RWPE1 (cell line): ENCODE measurements around the gene HELQ.
"Not testable (repeated sequence)": the region's sequence is repeated elsewhere in the genome, so short reads cannot be mapped to it uniquely, and the experiment has no call there.

ENCODE experiments used
- CTCF ChIA-PET: fragments of 350-600 bp; sonication (Branson Sonifier 250); formaldehyde crosslinking; extraction: SDS; loops from one replicate; lab custom pipeline; 2021; lab: Yijun Ruan, JAX
- POLR2A ChIA-PET: fragments of 400-600 bp; formaldehyde crosslinking; extraction: SDS; loops from one replicate; lab custom pipeline; 2020; ENCODE audit warnings: antibody characterized with exemption; ENCODE audit not compliant: low non-redundant PET; lab: Yijun Ruan, JAX
- DNase-seq: peaks from one replicate; pipeline ENCODE4 v3.0.0; 2012; ENCODE audit warnings: low spot score
- H3K27ac ChIP-seq: fragments of 450-650 bp; 2 replicates; pipeline ENCODE4 v1.5.1; 2017
- CTCF ChIP-seq: fragments of 450-650 bp; conservative IDR thresholded peaks from 2 replicates; pipeline ENCODE4 v1.5.1; 2017; ENCODE audit warnings: low read depth, mild to moderate bottlenecking

The HELQ gene

DNA sequence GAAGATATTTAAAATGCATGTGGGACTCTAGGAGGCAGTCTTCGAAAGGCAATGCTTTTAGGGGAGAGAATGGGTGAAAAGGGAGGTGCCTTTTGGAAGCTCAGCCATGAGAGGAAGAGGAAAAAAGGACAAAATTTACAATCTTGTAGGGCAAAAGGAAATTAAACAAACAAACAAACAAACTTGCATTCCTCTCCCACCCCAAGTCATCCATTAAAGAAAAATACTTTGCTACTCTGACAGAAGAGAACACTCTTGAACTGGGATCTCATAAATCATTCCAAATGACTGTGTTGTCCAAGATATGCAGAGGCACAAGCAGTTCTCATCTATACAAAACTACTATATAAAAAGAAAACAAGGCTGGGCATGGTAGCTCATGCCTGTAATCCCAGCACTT lies 46.7 kb downstream of the HELQ start:
- ChIA-PET CTCF (interaction anchor here (0.5 kb wide), 1 partner anchor 10 kb away, joined by 5 read pairs; no protein-coding TSS in a partner anchor), POLR2A (no interaction called here)
- no peak overlapping the region for H3K27ac ChIP-seq
- no peak for DNase-seq
- no peak for TF ChIP-seq CTCF

GRCh38 chr4:83405844-83406816 lies 49.5 kb downstream of the HELQ start:
- H3K27ac ChIP-seq, result no peak overlapping the region
- ChIA-PET POLR2A (no interaction called here), CTCF (interaction anchor here (0.6 kb wide), 1 partner anchor 73 kb away, joined by 7 read pairs; no protein-coding TSS in a partner anchor)
- no peak for DNase-seq
- no peak for TF ChIP-seq CTCF

DNA sequence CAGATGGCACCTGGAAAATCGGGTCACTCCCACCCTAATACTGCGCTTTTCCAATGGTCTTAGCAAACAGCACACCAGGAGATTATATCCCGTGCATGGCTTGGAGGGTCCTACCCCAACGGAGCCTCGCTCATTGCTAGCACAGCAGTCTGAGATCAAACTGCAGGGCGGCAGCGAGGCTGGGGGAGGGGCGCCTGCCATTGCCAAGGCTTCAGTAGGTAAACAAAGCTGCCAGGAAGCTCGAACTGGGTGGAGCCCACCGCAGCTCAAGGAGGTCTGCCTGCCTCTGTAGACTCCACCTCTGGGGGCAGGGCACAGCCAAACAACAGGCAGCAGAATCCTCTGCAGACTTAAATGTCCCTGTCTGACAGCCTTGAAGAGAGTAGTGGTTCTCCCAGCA lies 57.5 kb downstream of the HELQ start:
- H3K27ac ChIP-seq, POLR2A ChIA-PET, DNase-seq, CTCF ChIA-PET: not testable (repeated sequence)

GRCh38 chr4:83393908-83394307 lies 61.7 kb downstream of the HELQ start:
- DNase-seq, result no peak
- no peak overlapping the region for H3K27ac ChIP-seq
- ChIA-PET CTCF (interaction anchor here (0.6 kb wide), 1 partner anchor 43 kb away, joined by 3 read pairs; no protein-coding TSS in a partner anchor), POLR2A (no interaction called here)
- TF ChIP-seq CTCF, result no peak

DNA sequence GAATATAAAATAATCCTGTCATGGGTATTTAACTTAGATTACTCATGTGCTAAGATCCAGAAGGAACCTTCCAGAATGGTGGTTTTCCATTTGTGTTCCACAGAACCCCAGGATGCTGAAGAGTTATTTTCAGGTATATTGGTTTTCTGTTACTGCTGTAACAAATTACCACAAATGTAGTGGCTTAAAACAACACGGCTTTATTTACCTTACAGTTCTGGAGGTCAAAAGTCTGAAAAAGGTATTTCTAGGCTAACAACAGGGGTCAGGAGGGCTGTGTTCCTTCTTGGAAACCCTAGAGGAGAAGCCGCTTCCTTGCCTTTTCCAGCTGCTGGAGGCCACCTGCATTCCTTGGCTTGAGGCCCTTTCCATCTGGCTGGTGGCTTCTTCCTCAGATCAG lies 63.1 kb downstream of the HELQ start:
- no peak for DNase-seq
- ChIA-PET POLR2A (no interaction called here), CTCF (no interaction called here)
- TF ChIP-seq CTCF, result no peak
- H3K27ac ChIP-seq, result no peak overlapping the region

DNA sequence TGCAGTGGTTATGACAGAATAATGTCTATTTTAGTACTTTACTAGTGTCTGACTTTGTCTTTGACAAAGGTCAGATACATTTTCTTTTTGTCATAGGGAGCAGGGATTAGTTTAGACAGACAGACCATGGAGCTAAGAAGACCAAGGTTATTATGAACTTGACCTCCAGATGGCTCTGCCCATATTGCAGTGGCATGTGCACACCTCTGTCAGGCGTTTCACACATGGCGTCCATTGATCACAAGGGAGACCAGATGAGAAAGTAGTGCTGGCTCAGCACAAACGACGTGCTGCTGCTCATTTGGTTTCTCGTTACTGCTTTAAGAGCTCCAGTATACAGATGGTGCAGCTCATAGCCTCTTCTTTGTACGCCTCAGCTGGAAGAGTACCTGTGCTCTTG lies 64.7 kb downstream of the HELQ start:
- ChIA-PET CTCF (no interaction called here), POLR2A (no interaction called here)

More for the DNA sequence above, 64.7 kb downstream of the HELQ start:
- no peak for TF ChIP-seq CTCF
- no peak overlapping the region for H3K27ac ChIP-seq
- DNase-seq, result no peak
